IMR-90 (cell line): ENCODE measurements around the gene LRRC8E. TPM values are rescaled to one million over a fixed set of nuclear protein-coding genes. Genes with fewer than 3 reads are reported as not detected.

ENCODE experiments used
- ATAC-seq: fragments of 200-7000 bp; cut with Tn5 transposase; 2 replicates; pipeline ENCODE4 v1.9.1; 2020; ENCODE audit warnings: low read depth, mild to moderate bottlenecking, moderate library complexity
- BruUV-seq: library from RNA; stranded (reverse); fragments of 400-500 nt; replicated peaks from 2 replicates; lab custom pipeline; 2021; lab: Mats Ljungman, UMichigan
- CTCF ChIA-PET: fragments of 300-600 bp; formaldehyde crosslinking; extraction: SDS; loops from one replicate; lab custom pipeline; 2021; ENCODE audit warnings: antibody characterized with exemption; lab: Yijun Ruan, JAX
- POLR2A ChIA-PET: fragments of 300-600 bp; sonication (Branson Sonifier 250); formaldehyde crosslinking; loops from one replicate; lab custom pipeline; 2022; ENCODE audit warnings: antibody characterized with exemption; ENCODE audit not compliant: unreplicated experiment; lab: Charles Lee
- DNase-seq: peaks from one replicate; pipeline ENCODE4 v3.0.0; 2013
- H2AFZ ChIP-seq: replicated peaks from 2 replicates; pipeline ENCODE3; 2013; ENCODE audit warnings: low read length, mild to moderate bottlenecking; ENCODE audit not compliant: poor library complexity
- H2AK5ac ChIP-seq: 2 replicates; pipeline ENCODE4 v1.6.1; 2013; ENCODE audit warnings: low read depth, low read length, inconsistent platforms
- H2AK9ac ChIP-seq: replicated peaks from 2 replicates; pipeline ENCODE3; 2013; ENCODE audit warnings: mild to moderate bottlenecking, low read depth, low read length, moderate library complexity; ENCODE audit not compliant: poor library complexity
- H2BK120ac ChIP-seq: 2 replicates; pipeline ENCODE4 v1.6.1; 2013; ENCODE audit warnings: low read depth, low read length, inconsistent platforms
- H2BK15ac ChIP-seq: 3 replicates; pipeline ENCODE4 v1.6.1; 2013; ENCODE audit warnings: low read depth, low read length, inconsistent platforms
- H2BK20ac ChIP-seq: 2 replicates; pipeline ENCODE4 v1.6.1; 2013; ENCODE audit warnings: low read depth, mild to moderate bottlenecking, inconsistent platforms, low read length, moderate library complexity
- H2BK5ac ChIP-seq: 2 replicates; pipeline ENCODE4 v1.6.1; 2013; ENCODE audit warnings: mild to moderate bottlenecking, low read depth, low read length, inconsistent platforms; ENCODE audit not compliant: poor library complexity, severe bottlenecking
- H3K14ac ChIP-seq: replicated peaks from 2 replicates; pipeline ENCODE4 v1.6.1; 2013; ENCODE audit warnings: low read depth, low read length, inconsistent platforms
- H3K18ac ChIP-seq: 2 replicates; pipeline ENCODE4 v1.6.1; 2013; ENCODE audit warnings: low read depth, low read length, control low read depth
- H3K23ac ChIP-seq: 2 replicates; pipeline ENCODE4 v1.6.1; 2013; ENCODE audit warnings: low read depth, low read length, inconsistent platforms
- H3K27ac ChIP-seq: 2 replicates; pipeline ENCODE4 v1.5.1; 2013; ENCODE audit warnings: mild to moderate bottlenecking, control low read depth, low read length; ENCODE audit not compliant: insufficient read depth
- H3K27me3 ChIP-seq: 2 replicates; pipeline ENCODE4 v1.6.1; 2013; ENCODE audit warnings: low read length; ENCODE audit not compliant: control insufficient read depth, insufficient read depth
- H3K36me3 ChIP-seq: 2 replicates; pipeline ENCODE4 v1.6.1; 2013; ENCODE audit warnings: low read length, mixed read lengths; ENCODE audit not compliant: control insufficient read depth, insufficient read depth
- H3K4ac ChIP-seq: 2 replicates; pipeline ENCODE4 v1.6.1; 2013; ENCODE audit warnings: low read depth, low read length, inconsistent platforms
- H3K4me1 ChIP-seq: 2 replicates; pipeline ENCODE4 v1.6.1; 2013; ENCODE audit warnings: low read length, mixed read lengths; ENCODE audit not compliant: control insufficient read depth, insufficient read depth
- H3K4me2 ChIP-seq: 2 replicates; pipeline ENCODE4 v1.6.1; 2013; ENCODE audit warnings: low read depth, mild to moderate bottlenecking, control low read depth, low read length, moderate library complexity
- H3K4me3 ChIP-seq: 2 replicates; pipeline ENCODE4 v1.5.1; 2013; ENCODE audit warnings: low read depth, mild to moderate bottlenecking, control low read depth, low read length, moderate library complexity; ENCODE audit not compliant: insufficient read depth
- H3K56ac ChIP-seq: 2 replicates; pipeline ENCODE4 v1.6.1; 2013; ENCODE audit warnings: low read length, inconsistent platforms; ENCODE audit not compliant: insufficient read depth; ENCODE audit errors: extremely low read depth
- H3K79me1 ChIP-seq, 2 experiments: 2 replicates each; pipeline ENCODE4 v1.6.1; 2013; ENCODE audit warnings: low read length in 2 of 2, inconsistent platforms in 1 of 2, low read depth in 1 of 2
- H3K9ac ChIP-seq: 2 replicates; pipeline ENCODE4 v1.6.1; 2013; ENCODE audit warnings: low read depth, low read length, control low read depth
- H3K9me1 ChIP-seq: 2 replicates; pipeline ENCODE4 v1.6.1; 2013; ENCODE audit warnings: low read length, inconsistent platforms; ENCODE audit not compliant: insufficient read depth
- H3K9me3 ChIP-seq: 2 replicates; pipeline ENCODE4 v1.6.1; 2013; ENCODE audit warnings: low read length; ENCODE audit not compliant: control insufficient read depth, insufficient read depth
- H4K20me1 ChIP-seq: 2 replicates; pipeline ENCODE4 v1.6.1; 2013; ENCODE audit warnings: low read length, inconsistent platforms; ENCODE audit not compliant: insufficient read depth
- H4K5ac ChIP-seq: 2 replicates; pipeline ENCODE4 v1.6.1; 2013; ENCODE audit warnings: mild to moderate bottlenecking, low read depth, low read length, control low read depth
- H4K8ac ChIP-seq, 2 experiments: 2 replicates each; pipeline ENCODE4 v1.6.1; 2013; ENCODE audit warnings: low read depth in 2 of 2, low read length in 2 of 2, control low read depth in 1 of 2, inconsistent platforms in 1 of 2
- H4K91ac ChIP-seq: 2 replicates; pipeline ENCODE4 v1.6.1; 2013; ENCODE audit warnings: low read depth, low read length, inconsistent platforms; ENCODE audit not compliant: insufficient read depth
- CEBPB ChIP-seq: IDR thresholded peaks from 2 replicates; pipeline ENCODE4 v1.6.1; 2012; ENCODE audit warnings: low read depth, low read length, improper control_type of control experiment
- ELK1 ChIP-seq: fragments of 150-350 bp; IDR thresholded peaks from 2 replicates; pipeline ENCODE4 v1.6.1; 2016; ENCODE audit warnings: low read depth, mild to moderate bottlenecking, low read length, moderate library complexity, borderline replicate concordance
- FOS ChIP-seq: fragments of 150-350 bp; IDR thresholded peaks from 2 replicates; pipeline ENCODE4 v1.6.1; 2016; ENCODE audit warnings: low read depth, low read length
- POLR2A ChIP-seq: IDR thresholded peaks from 2 replicates; pipeline ENCODE4 v1.6.1; 2012; ENCODE audit warnings: mild to moderate bottlenecking, low read depth, low read length
- RCOR1 ChIP-seq: IDR thresholded peaks from 2 replicates; pipeline ENCODE4 v1.6.1; 2012; ENCODE audit warnings: mild to moderate bottlenecking, low read length, improper control_type of control experiment; ENCODE audit not compliant: insufficient replicate concordance
- SMC3 ChIP-seq: fragments of 150-350 bp; IDR thresholded peaks from 2 replicates; pipeline ENCODE4 v1.6.1; 2016; ENCODE audit warnings: low read depth, mild to moderate bottlenecking, antibody characterized with exemption, low read length, moderate library complexity
- USF2 ChIP-seq: fragments of 150-350 bp; IDR thresholded peaks from 2 replicates; pipeline ENCODE4 v1.6.1; 2017; ENCODE audit warnings: mild to moderate bottlenecking, antibody characterized with exemption, low read length, low read depth
- WGBS, 2 experiments: methylation state at CpG; one replicate each; pipeline versions ENCODE4 v1.1.5 to v1.1.7; 2013; ENCODE audit warnings: missing lambda C conversion rate in 2 of 2; ENCODE audit not compliant: insufficient read length in 1 of 2; ENCODE audit errors: extremely low coverage in 2 of 2; 5-methylcytosine and 5-hydroxymethylcytosine counted together
- dilution Hi-C: fragments of 300-500 bp; cut with HindIII; formaldehyde crosslinking; loops from one replicate; pipeline ENCODE4 v1.14.3; 2018; ENCODE audit warnings: low sequenced_read_pairs; ENCODE audit not compliant: unreplicated experiment
- in situ Hi-C: fragments of 300-500 bp; cut with MboI; formaldehyde crosslinking; loops from 3 replicates; pipeline ENCODE4 v1.14.3; 2019; ENCODE audit warnings: low sequenced_read_pairs, inconsistent platforms, mixed read lengths
- intact Hi-C: fragments of 100-400 bp; cut with micrococcal nuclease; formaldehyde crosslinking; loops from 2 replicates; pipeline ENCODE4 v1.10.0; 2022
- polyA plus RNA-seq, 3 experiments: library from polyadenylated mRNA; depleted of rRNA; stranded (reverse); fragments of >200 nt; gene quantifications; 2 replicates each; pipeline ENCODE4 v1.2.3, GENCODE V29; 2012; ENCODE audit warnings: low replicate concordance in 1 of 3
- total RNA-seq: library from RNA; depleted of rRNA; stranded (reverse); fragments of >200 nt; gene quantifications from 2 replicates; pipeline ENCODE4 v1.2.3, GENCODE V29; 2012

Gene LRRC8E
- total and polyA plus RNA-seq, 2 of the 4 experiments (the other 2 are of a cell fraction), result 6.4 to 7.2 TPM

- no peak overlapping the region for H2BK15ac ChIP-seq
- no peak overlapping the region for H4K5ac ChIP-seq
- H3K27me3 ChIP-seq, result no peaks in the 10 kb centered on the region
- H2AK5ac ChIP-seq, result no peak overlapping the region
- intact Hi-C loops (no loop called here), dilution Hi-C loops (no loop called here), in situ Hi-C loops (no loop called here)
- H2AFZ ChIP-seq, result no peak overlapping the region
- H3K4me1 ChIP-seq, result peaks cover 10% of the 10 kb centered on the region
- TF ChIP-seq USF2, result no peak
- TF ChIP-seq RCOR1, result no peak
- no peak for TF ChIP-seq SMC3
- no peak for TF ChIP-seq CEBPB
- no peak for TF ChIP-seq POLR2A
- no peak for TF ChIP-seq ELK1
- TF ChIP-seq FOS, result no peak
- H2AK9ac ChIP-seq, result no peak overlapping the region
- 96% methylated on average over 18 of the region's 19 CpGs; no CpG with 5 or more reads in 1 of the 2 experiments for WGBS, 2 experiments
- H3K79me1 ChIP-seq, result peaks cover 14 to 49% of the 10 kb centered on the region in 2 experiments; a peak in 3 of 4 replicates
- no peak overlapping the region for H4K8ac ChIP-seq
- BruUV-seq, result no TSS peak
- no peak overlapping the region for H3K14ac ChIP-seq
- H4K91ac ChIP-seq, result no peak overlapping the region
- no peaks in the 10 kb centered on the region for H3K9me3 ChIP-seq
- no peak overlapping the region for H3K4me3 ChIP-seq
- no peak overlapping the region for H3K27ac ChIP-seq
- H3K4ac ChIP-seq, result no peak overlapping the region
- H2BK120ac ChIP-seq, result no peak overlapping the region
- ChIA-PET POLR2A (no interaction called here), CTCF (no interaction called here)
- H3K23ac ChIP-seq, result no peak overlapping the region
- no peak for ATAC-seq
- H3K56ac ChIP-seq, result no peak overlapping the region
- H4K20me1 ChIP-seq, result peaks cover 50% of the 10 kb centered on the region
- no peak overlapping the region for H3K4me2 ChIP-seq
- H3K9me1 ChIP-seq, result peaks cover 8% of the 10 kb centered on the region
- no peak overlapping the region for H2BK5ac ChIP-seq
- no peak overlapping the region for H3K18ac ChIP-seq
- no peak overlapping the region for H2BK20ac ChIP-seq
- DNase-seq, result no peak
- H3K36me3 ChIP-seq, result peaks cover 28% of the 10 kb centered on the region
- no peak overlapping the region for H3K9ac ChIP-seq
Measured at GRCh38 chr19:7907122-7907521, 18.8 kb downstream of the LRRC8E start.
